PFSK-1 (cell line): ENCODE data around the gene HYAL1.

Experiments
- FOXP2 ChIP-seq: optimal IDR thresholded peaks from 2 replicates; pipeline ENCODE3; 2011; ENCODE audit warnings: borderline replicate concordance, control low read depth, inconsistent platforms; ENCODE audit not compliant: insufficient read depth; ENCODE audit errors: extremely low read length, extremely low read depth
- POLR2AphosphoS5 ChIP-seq: IDR thresholded peaks from 2 replicates; pipeline ENCODE4 v1.6.1; 2012; ENCODE audit warnings: low read depth, mild to moderate bottlenecking, control low read depth, low read length, moderate library complexity
- SIN3A ChIP-seq: IDR thresholded peaks from 2 replicates; pipeline ENCODE4 v1.6.1; 2012; ENCODE audit warnings: mild to moderate bottlenecking, low read length, moderate library complexity, borderline replicate concordance; ENCODE audit not compliant: insufficient read depth
- TAF1 ChIP-seq: IDR thresholded peaks from 2 replicates; pipeline ENCODE4 v1.6.1; 2012; ENCODE audit warnings: low read length, control low read depth, borderline replicate concordance; ENCODE audit not compliant: insufficient read depth
- TF ChIP-seq, protein P1 (sequence below), 2 experiments: IDR thresholded peaks; 2 replicates each; pipeline versions ENCODE4 v1.6.1 to v1.8.0; 2011 to 2012; ENCODE audit warnings: low read depth in 2 of 2, low read length in 2 of 2, control low read depth in 1 of 2, inconsistent platforms in 1 of 2, mild to moderate bottlenecking in 1 of 2, moderate library complexity in 1 of 2; ENCODE audit not compliant: insufficient read depth in 1 of 2

- no peak for TF ChIP-seq POLR2AphosphoS5
- TF ChIP-seq TAF1, result no peak
- TF ChIP-seq FOXP2, result no peak
- TF ChIP-seq, protein P1, sequence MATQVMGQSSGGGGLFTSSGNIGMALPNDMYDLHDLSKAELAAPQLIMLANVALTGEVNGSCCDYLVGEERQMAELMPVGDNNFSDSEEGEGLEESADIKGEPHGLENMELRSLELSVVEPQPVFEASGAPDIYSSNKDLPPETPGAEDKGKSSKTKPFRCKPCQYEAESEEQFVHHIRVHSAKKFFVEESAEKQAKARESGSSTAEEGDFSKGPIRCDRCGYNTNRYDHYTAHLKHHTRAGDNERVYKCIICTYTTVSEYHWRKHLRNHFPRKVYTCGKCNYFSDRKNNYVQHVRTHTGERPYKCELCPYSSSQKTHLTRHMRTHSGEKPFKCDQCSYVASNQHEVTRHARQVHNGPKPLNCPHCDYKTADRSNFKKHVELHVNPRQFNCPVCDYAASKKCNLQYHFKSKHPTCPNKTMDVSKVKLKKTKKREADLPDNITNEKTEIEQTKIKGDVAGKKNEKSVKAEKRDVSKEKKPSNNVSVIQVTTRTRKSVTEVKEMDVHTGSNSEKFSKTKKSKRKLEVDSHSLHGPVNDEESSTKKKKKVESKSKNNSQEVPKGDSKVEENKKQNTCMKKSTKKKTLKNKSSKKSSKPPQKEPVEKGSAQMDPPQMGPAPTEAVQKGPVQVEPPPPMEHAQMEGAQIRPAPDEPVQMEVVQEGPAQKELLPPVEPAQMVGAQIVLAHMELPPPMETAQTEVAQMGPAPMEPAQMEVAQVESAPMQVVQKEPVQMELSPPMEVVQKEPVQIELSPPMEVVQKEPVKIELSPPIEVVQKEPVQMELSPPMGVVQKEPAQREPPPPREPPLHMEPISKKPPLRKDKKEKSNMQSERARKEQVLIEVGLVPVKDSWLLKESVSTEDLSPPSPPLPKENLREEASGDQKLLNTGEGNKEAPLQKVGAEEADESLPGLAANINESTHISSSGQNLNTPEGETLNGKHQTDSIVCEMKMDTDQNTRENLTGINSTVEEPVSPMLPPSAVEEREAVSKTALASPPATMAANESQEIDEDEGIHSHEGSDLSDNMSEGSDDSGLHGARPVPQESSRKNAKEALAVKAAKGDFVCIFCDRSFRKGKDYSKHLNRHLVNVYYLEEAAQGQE (IDR thresholded peaks at IDR 0.05; ENCODE audit: insufficient read depth in 1 of 2, low read depth in 2 of 2, low read length in 2 of 2), result no peak
- TF ChIP-seq SIN3A, result no peak
Measured at GRCh38 chr3:50290161-50290641, 13.2 kb downstream of the HYAL1 start.
